Keratinocyte (primary cell): Measurements from ENCODE around the gene PRKD3. TPM values are rescaled to one million over a fixed set of nuclear protein-coding genes. Genes with fewer than 3 reads are reported as not detected.

Experiments used
- DNase-seq: peaks from one replicate; pipeline ENCODE4 v3.0.0-alpha.2; 2011; ENCODE audit warnings: low read depth, missing footprints, low spot score
- FAIRE-seq: peaks from 2 replicates; lab custom pipeline; 2011; peaks lifted over from hg19 to GRCh38; lab: Jason Lieb, UNC
- H2AFZ ChIP-seq: 2 replicates; pipeline ENCODE4 v1.6.0; 2012; ENCODE audit warnings: low read length, control low read depth, inconsistent platforms; ENCODE audit not compliant: control insufficient read depth
- H3K27ac ChIP-seq: 2 replicates; pipeline ENCODE4 v1.5.1; 2011; ENCODE audit warnings: low read length; ENCODE audit not compliant: control insufficient read depth, insufficient read depth
- H3K27me3 ChIP-seq: 3 replicates; pipeline ENCODE4 v1.6.0; 2011; ENCODE audit warnings: low read length; ENCODE audit not compliant: control insufficient read depth, insufficient read depth; ENCODE audit errors: extremely low read depth
- H3K36me3 ChIP-seq, 2 experiments: 2 replicates in 1 of 2; 3 replicates in 1 of 2; pipeline ENCODE4 v1.5.1; 2011; ENCODE audit warnings: low read length in 2 of 2, mild to moderate bottlenecking in 1 of 2; ENCODE audit not compliant: control insufficient read depth in 2 of 2, insufficient read depth in 2 of 2; ENCODE audit errors: extremely low read depth in 1 of 2
- H3K4me1 ChIP-seq: 3 replicates; pipeline ENCODE4 v1.5.1; 2011; ENCODE audit warnings: low read length; ENCODE audit not compliant: control insufficient read depth, insufficient read depth; ENCODE audit errors: extremely low read depth
- H3K4me2 ChIP-seq: 3 replicates; pipeline ENCODE4 v1.6.0; 2011; ENCODE audit warnings: low read depth, low read length; ENCODE audit not compliant: control insufficient read depth, insufficient read depth; ENCODE audit errors: extremely low read depth
- H3K4me3 ChIP-seq, 3 experiments: fragments of 200-600 bp in 1 of 3; sonication (generic) in 1 of 3; 2 replicates in 2 of 3; 3 replicates in 1 of 3; pipeline ENCODE4 v1.5.1; 2011 to 2016; ENCODE audit warnings: low read length in 3 of 3, mild to moderate bottlenecking in 3 of 3, control low read depth in 2 of 3, inconsistent platforms in 1 of 3, low read depth in 1 of 3, mixed read lengths in 1 of 3, mixed run types in 1 of 3, moderate library complexity in 1 of 3; ENCODE audit not compliant: control insufficient read depth in 2 of 3, insufficient read depth in 2 of 3; ENCODE audit errors: extremely low read depth in 1 of 3
- H3K79me2 ChIP-seq: 2 replicates; pipeline ENCODE4 v1.6.0; 2012; ENCODE audit warnings: low read length; ENCODE audit not compliant: control insufficient read depth, insufficient read depth
- H3K9ac ChIP-seq: 3 replicates; pipeline ENCODE4 v1.6.0; 2011; ENCODE audit warnings: low read length; ENCODE audit not compliant: control insufficient read depth, insufficient read depth; ENCODE audit errors: extremely low read depth
- H3K9me1 ChIP-seq: 3 replicates; pipeline ENCODE4 v1.6.0; 2011; ENCODE audit warnings: low read length; ENCODE audit not compliant: control insufficient read depth, insufficient read depth; ENCODE audit errors: extremely low read depth
- H3K9me3 ChIP-seq: 2 replicates; pipeline ENCODE4 v1.5.1; 2012; ENCODE audit warnings: low read depth, low read length; ENCODE audit not compliant: control insufficient read depth
- H4K20me1 ChIP-seq: 3 replicates; pipeline ENCODE4 v1.6.0; 2011; ENCODE audit warnings: low read length; ENCODE audit not compliant: control insufficient read depth, insufficient read depth; ENCODE audit errors: extremely low read depth
- EZH2 ChIP-seq: IDR thresholded peaks from one replicate; pipeline ENCODE4 v1.6.1; 2012; ENCODE audit warnings: inconsistent platforms, mild to moderate bottlenecking, low read length, moderate library complexity
- dilution Hi-C: fragments of 300-500 bp; cut with MboI; formaldehyde crosslinking; loops from one replicate; pipeline ENCODE4 v1.7.0; 2020; ENCODE audit warnings: low sequenced_read_pairs; ENCODE audit not compliant: extremely low pct_ligation_motif_present
- polyA plus RNA-seq, 5 experiments: library from polyadenylated mRNA; depleted of rRNA in 3 of 5; stranded (reverse) in 3 of 5; stranded (forward) in 1 of 5; unstranded in 1 of 5; fragments of >200 nt; gene quantifications; 1 replicate in 1 of 5; 2 replicates in 3 of 5; 3 replicates in 1 of 5; pipeline versions ENCODE4 v1.2.1 to v1.2.3, GENCODE V29; 2011 to 2012; ENCODE audit warnings: missing spikeins in 2 of 5, low read depth in 1 of 5, low replicate concordance in 1 of 5
- TF ChIP-seq, protein P1 (sequence below), 3 experiments: IDR thresholded peaks in 1 of 3; conservative IDR thresholded peaks in 1 of 3; optimal IDR thresholded peaks in 1 of 3; 2 replicates in 2 of 3; 3 replicates in 1 of 3; pipeline versions ENCODE3 to v1.5.1; 2011; ENCODE audit warnings: low read length in 3 of 3, mild to moderate bottlenecking in 3 of 3, moderate library complexity in 2 of 3, control low read depth in 1 of 3, inconsistent platforms in 1 of 3; ENCODE audit not compliant: insufficient read depth in 2 of 3; ENCODE audit errors: extremely low read depth in 1 of 3

PRKD3 gene
- polyA plus RNA-seq, 1 donor (not counting 4 experiments of a cell fraction or from before 2014, with no cell fraction given): 25.4 TPM

DNA sequence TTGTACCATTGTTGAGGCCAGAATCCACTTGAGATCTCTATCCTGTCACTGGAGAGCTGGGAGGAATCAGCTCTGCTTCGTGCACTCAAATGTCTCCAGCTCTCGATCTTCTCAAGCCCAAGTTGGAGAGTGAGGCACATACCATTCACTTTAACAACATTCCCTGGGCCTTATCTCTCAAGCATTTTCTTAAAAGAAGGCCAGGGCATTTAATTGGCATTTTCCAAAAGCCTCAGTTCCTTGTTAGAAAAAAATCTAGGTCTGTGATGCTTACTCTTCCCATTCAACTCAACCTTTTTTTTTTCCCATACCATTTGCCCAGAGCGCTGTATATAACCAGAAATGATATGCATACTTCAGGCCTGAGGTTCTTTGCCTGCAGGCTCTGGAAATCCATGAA, 29.9 kb upstream of the PRKD3 start:
- dilution Hi-C loops: no loop called here
- Histone ChIP-seq H3K4me2 (no peak overlapping the region), H4K20me1 (no peaks in the 10 kb centered on the region), H3K9me3 (no peaks in the 10 kb centered on the region), H3K9ac (no peak overlapping the region), H2AFZ (no peak overlapping the region), H3K36me3 (no peaks in the 10 kb centered on the region), H3K27me3 (no peaks in the 10 kb centered on the region), H3K9me1 (no peaks in the 10 kb centered on the region), H3K4me1 (peaks cover 9% of the 10 kb centered on the region), H3K4me3 (no peak overlapping the region), H3K79me2 (no peaks in the 10 kb centered on the region), H3K27ac (no peak overlapping the region)
- DNase-seq: no peak
- TF ChIP-seq, protein P1, sequence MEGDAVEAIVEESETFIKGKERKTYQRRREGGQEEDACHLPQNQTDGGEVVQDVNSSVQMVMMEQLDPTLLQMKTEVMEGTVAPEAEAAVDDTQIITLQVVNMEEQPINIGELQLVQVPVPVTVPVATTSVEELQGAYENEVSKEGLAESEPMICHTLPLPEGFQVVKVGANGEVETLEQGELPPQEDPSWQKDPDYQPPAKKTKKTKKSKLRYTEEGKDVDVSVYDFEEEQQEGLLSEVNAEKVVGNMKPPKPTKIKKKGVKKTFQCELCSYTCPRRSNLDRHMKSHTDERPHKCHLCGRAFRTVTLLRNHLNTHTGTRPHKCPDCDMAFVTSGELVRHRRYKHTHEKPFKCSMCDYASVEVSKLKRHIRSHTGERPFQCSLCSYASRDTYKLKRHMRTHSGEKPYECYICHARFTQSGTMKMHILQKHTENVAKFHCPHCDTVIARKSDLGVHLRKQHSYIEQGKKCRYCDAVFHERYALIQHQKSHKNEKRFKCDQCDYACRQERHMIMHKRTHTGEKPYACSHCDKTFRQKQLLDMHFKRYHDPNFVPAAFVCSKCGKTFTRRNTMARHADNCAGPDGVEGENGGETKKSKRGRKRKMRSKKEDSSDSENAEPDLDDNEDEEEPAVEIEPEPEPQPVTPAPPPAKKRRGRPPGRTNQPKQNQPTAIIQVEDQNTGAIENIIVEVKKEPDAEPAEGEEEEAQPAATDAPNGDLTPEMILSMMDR (optimal IDR thresholded peaks at IDR 0.05 in 1 of 3, IDR thresholded peaks at IDR 0.05 in 1 of 3, conservative IDR thresholded peaks at IDR 0.05 in 1 of 3; ENCODE audit: extremely low read depth in 1 of 3, insufficient read depth in 2 of 3, low read length in 3 of 3): no peak
- TF ChIP-seq EZH2: no peak
- peak; percentile 26 for FAIRE-seq

DNA sequence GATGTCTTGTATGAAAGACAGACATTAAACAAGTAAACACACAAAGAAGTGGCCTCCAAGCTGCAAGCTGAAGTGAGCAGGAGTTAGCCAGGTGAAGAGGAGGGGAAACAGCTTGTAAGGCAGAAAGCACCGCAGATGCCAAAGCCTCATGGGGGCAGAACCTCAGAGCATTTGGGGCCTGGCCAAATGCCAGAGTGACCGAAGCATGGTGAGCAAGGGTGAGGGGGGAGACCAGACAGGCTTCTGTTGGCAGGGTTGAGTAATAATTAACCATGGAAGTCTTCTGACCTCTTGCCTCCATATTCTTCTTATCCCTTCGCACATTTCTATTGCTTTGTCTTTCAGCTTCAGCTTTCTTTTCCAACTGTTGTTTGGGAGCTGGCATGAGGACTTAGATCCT, 25.4 kb upstream of the PRKD3 start:
- Histone ChIP-seq H3K9me1 (no peaks in the 10 kb centered on the region), H2AFZ (peak overlapping the region; percentile 7), H3K9me3 (no peaks in the 10 kb centered on the region), H3K27ac (no peak overlapping the region), H4K20me1 (no peaks in the 10 kb centered on the region), H3K36me3 (no peaks in the 10 kb centered on the region), H3K4me3 (no peak overlapping the region), H3K4me1 (peaks cover 13% of the 10 kb centered on the region), H3K9ac (no peak overlapping the region), H3K4me2 (no peak overlapping the region), H3K27me3 (no peaks in the 10 kb centered on the region), H3K79me2 (no peaks in the 10 kb centered on the region)
- FAIRE-seq: no peak
- TF ChIP-seq, protein P1 (optimal IDR thresholded peaks at IDR 0.05 in 1 of 3, IDR thresholded peaks at IDR 0.05 in 1 of 3, conservative IDR thresholded peaks at IDR 0.05 in 1 of 3; ENCODE audit: extremely low read depth in 1 of 3, insufficient read depth in 2 of 3, low read length in 3 of 3): no peak
- TF ChIP-seq EZH2: no peak
- dilution Hi-C loops: no loop called here
- DNase-seq: no peak
